ENCODE data around the gene MOAP1.
A peak's percentile ranks its signal among the peaks of the same experiment; 100 is the strongest.
"Not testable (repeated sequence)": the region's sequence is repeated elsewhere in the genome, so short reads cannot be mapped to it uniquely, and the experiment has no call there.

MOAP1 gene

DNA sequence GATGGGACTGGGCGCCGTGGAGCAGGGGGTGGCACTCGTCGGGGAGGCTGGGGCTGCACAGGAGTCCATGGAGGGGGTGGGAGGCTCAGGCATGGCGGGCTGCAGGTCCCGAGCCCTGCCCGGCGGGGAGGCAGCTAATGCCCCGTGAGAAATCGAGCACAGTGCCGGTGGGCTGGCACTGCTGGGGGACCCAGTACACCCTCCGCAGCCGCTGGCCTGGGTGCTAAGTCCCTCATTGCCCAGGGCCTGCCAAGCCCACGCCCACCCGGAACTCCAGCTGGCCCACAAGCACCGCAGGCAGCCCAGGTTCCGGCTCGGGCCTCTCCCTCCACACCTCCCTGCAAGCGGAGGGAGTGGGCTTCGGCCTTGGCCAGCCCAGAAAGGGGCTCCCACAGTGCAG lies 14.6 kb downstream of the MOAP1 start:
- H3K9me3 ChIP-seq (ENCODE audit: low read length); H3K36me3 ChIP-seq (ENCODE audit: insufficient read depth, low read length); H3K4me3 ChIP-seq (ENCODE audit: low read length); H2AFZ ChIP-seq (ENCODE audit: low read depth, low read length); H3K4me1 ChIP-seq (ENCODE audit: insufficient read depth, low read length); H3K27me3 ChIP-seq (ENCODE audit: insufficient read depth, low read length): not testable (repeated sequence)

DNA sequence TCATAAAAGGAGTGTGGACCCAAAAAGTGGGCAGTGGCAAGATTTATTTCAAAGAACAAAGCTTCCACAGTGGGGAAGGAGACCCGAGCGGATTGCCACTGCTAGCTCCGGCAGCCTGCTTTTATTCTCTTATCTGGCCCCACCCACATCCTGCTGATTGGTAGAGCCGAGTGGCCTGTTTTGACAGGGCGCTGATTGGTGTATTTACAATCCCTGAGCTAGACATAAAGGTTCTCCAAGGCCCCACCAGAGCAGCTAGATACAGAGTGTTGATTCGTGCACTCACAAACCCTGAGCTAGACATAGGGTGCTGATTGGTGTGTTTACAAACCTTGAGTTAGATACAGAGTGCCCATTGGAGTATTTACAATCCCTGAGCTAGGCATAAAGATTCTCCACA lies 15.1 kb downstream of the MOAP1 start:
- not testable (repeated sequence) for H2AFZ ChIP-seq (ENCODE audit: low read depth, low read length); H3K27me3 ChIP-seq (ENCODE audit: insufficient read depth, low read length); H3K36me3 ChIP-seq (ENCODE audit: insufficient read depth, low read length); H3K4me3 ChIP-seq (ENCODE audit: low read length); H3K4me1 ChIP-seq (ENCODE audit: insufficient read depth, low read length); H3K9me3 ChIP-seq (ENCODE audit: low read length)

DNA sequence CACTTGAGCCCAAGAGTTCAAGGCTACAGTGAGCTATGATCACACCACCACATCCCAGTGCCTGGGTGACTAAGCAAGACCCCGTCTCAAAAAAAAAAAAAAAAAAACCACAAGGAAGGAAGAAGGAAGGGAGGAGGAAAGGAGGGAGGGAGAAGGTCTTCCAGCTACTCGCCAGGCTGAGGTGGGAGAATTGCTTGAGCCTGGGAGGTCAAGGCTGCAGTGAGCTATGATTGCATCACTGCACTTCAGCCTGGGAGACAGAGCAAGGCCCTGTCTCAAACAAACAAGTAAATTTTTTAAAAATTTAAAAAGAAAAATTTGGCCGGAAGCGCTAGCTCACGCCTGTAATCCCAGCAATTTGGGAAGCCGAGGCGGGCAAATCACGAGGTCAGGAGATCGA lies 16.1 kb downstream of the MOAP1 start:
- H3K36me3 ChIP-seq (ENCODE audit: insufficient read depth, low read length); H3K9me3 ChIP-seq (ENCODE audit: low read length); H2AFZ ChIP-seq (ENCODE audit: low read depth, low read length): not testable (repeated sequence)

DNA sequence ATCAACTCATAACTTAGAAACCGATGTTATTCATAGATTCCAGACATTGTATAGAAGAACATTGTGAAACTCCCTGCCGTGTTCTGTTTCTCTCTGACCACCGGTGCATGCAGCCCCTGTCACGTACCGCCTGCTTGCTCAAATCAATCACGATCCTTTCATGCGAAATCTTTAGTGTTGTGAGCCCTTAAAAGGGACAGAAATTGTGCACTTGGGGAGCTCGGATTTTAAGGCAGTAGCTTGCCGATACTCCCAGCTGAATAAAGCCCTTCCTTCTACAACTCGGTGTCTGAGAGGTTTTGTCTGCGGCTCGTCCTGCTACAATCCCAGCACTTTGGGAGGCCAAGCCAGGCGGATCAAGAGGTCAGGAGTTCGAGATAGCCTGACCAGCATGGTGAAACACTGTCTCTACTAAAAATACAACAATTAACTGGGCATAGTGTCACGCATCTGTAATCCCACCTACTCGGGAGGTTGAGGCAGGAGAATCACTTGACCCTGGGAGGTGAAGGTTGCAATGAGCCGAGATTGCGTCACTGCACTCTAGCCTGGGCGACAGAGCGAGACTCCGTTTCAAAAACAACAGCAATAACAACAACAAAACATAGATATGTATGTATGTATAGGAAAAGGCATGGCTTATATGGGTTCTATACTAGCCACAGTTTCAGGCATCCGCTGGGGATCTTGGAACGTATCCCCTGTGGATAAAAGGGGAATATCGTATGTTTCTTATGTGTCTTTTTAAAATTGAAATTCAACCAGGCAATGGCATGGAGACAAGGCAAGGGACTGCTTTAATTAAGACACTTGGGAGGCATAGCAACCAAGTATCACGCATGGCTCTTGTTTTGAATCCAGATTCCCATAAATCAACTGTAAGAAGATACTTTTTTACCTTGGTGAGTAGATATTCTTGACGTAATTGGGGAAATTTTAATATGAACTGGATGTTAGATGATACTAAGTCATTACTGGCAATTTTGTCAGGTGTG lies 19.1 kb downstream of the MOAP1 start:
- peak overlapping the region; percentile 10 for H2AFZ ChIP-seq (ENCODE audit: low read depth, low read length)
- not testable (repeated sequence) for H3K9me3 ChIP-seq (ENCODE audit: low read length); H3K36me3 ChIP-seq (ENCODE audit: insufficient read depth, low read length); H3K4me1 ChIP-seq (ENCODE audit: insufficient read depth, low read length); H3K4me3 ChIP-seq (ENCODE audit: low read length); H3K27me3 ChIP-seq (ENCODE audit: insufficient read depth, low read length)

More for the DNA sequence above, 16.1 kb downstream of the MOAP1 start:
- not testable (repeated sequence) for H3K27me3 ChIP-seq (ENCODE audit: insufficient read depth, low read length); H3K4me3 ChIP-seq (ENCODE audit: low read length); H3K4me1 ChIP-seq (ENCODE audit: insufficient read depth, low read length)

DNA sequence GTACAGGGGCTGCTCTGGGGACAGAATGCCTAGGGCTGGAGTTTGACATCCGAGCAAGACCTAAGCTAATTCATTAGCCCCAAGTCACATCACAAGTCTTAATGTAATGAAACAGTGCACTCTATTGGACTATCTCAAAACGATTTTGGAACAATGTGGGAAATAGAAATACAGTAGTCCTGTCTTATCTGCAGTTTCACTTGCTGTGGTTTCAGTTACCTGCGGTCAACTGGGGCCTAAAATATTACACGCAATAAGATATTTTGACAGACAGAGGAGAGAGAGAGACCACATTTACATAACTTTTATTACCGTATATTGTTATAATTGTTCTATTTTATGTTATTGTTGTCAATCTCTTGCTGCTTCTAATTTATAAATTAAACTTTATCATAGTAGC lies 21.1 kb downstream of the MOAP1 start:
- Histone ChIP-seq H3K4me1 (ENCODE audit: insufficient read depth, low read length) (peaks cover 6% of the 10 kb centered on the region), H2AFZ (ENCODE audit: low read depth, low read length) (no peak overlapping the region), H3K36me3 (ENCODE audit: insufficient read depth, low read length) (no peaks in the 10 kb centered on the region), H3K9me3 (ENCODE audit: low read length) (no peaks in the 10 kb centered on the region), H3K4me3 (ENCODE audit: low read length) (no peak overlapping the region), H3K27me3 (ENCODE audit: insufficient read depth, low read length) (no peaks in the 10 kb centered on the region)

DNA sequence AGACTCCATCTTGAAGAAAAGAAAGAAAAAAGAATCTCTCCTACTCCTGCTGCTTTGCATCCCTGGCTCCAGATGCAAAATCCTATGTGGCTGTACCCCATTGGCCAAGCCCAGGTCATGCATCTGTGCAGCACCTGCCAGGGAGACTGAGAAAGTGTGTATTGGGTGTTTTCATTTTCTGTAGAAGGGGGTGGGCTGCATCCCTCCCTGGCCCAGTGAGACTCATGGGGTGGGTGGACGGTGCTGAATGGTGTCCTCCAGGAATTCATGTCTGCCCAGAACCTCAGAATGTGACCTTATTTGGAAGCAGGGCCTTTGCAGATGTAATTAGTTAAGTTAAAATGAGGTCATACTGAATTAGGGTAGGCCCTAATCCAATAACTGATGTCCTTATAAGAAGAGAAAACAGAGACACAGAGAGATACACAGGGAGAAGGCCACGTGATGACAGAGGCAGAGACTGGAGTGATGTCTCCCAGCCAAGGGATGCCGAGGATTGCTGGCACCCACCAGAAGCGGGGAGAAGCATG lies 23.2 kb downstream of the MOAP1 start:
- Histone ChIP-seq H3K4me1 (ENCODE audit: insufficient read depth, low read length) (peaks cover 6% of the 10 kb centered on the region), H3K4me3 (ENCODE audit: low read length) (no peak overlapping the region), H3K27me3 (ENCODE audit: insufficient read depth, low read length) (no peaks in the 10 kb centered on the region), H3K36me3 (ENCODE audit: insufficient read depth, low read length) (no peaks in the 10 kb centered on the region), H3K9me3 (ENCODE audit: low read length) (no peaks in the 10 kb centered on the region), H2AFZ (ENCODE audit: low read depth, low read length) (no peak overlapping the region)

DNA sequence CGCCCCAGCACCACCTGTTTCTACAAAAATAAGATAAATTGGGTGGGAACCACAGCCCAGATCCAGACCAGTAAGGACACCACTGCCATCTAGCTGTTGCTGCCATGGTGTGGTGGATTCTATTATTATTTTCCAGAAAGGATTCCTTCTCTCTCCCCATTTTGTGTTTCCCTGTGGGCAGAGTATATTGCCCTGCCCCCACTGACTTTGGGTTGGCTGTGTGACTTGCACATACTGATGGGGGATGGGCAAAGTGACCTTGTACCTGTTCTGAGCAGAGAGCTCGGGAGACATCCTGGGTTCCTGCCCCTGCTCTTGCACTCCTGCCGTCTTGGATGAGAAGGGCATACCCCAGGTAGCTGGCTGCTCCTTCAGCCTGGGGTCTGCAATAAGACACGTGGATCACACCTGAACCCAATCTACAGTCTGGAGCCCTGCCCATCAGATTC lies 24.3 kb downstream of the MOAP1 start:
- Histone ChIP-seq H3K36me3 (ENCODE audit: insufficient read depth, low read length) (no peaks in the 10 kb centered on the region), H3K9me3 (ENCODE audit: low read length) (no peaks in the 10 kb centered on the region), H3K27me3 (ENCODE audit: insufficient read depth, low read length) (no peaks in the 10 kb centered on the region), H3K4me1 (ENCODE audit: insufficient read depth, low read length) (peaks cover under 1% of the 10 kb centered on the region), H3K4me3 (ENCODE audit: low read length) (no peak overlapping the region), H2AFZ (ENCODE audit: low read depth, low read length) (no peak overlapping the region)

DNA sequence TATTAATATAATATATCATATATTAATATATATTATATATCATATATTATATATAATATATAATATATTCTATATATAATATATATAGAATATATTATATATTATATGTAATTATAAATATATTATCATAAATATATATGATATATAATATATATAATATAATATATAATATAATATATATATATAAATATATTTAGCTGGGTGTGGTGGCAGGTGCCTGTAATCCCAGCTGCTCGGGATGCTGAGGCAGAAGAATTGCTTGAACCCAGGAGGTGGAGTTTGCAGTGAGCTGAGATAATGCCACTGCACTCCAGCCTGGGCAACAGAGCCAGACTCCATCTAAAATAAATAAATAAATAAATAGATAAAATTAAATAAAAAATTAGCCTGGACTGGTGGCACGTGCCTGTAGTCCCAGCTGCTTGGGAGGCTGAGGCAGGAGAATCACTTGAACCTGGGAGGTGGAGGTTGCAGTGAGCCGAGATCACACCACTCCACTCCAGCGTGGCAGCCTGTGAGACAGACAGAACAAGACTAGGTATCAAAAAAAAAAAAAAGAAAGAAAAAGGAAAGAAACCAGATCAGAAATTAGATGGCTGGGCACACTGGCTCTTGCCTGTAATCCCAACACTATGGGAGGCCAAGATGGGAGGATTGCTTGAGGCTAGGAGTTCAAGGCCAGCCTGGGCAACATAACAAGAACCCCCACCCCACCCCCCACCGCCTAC lies 24.9 kb downstream of the MOAP1 start:
- H3K36me3 ChIP-seq (ENCODE audit: insufficient read depth, low read length); H3K9me3 ChIP-seq (ENCODE audit: low read length); H2AFZ ChIP-seq (ENCODE audit: low read depth, low read length); H3K4me3 ChIP-seq (ENCODE audit: low read length); H3K27me3 ChIP-seq (ENCODE audit: insufficient read depth, low read length); H3K4me1 ChIP-seq (ENCODE audit: insufficient read depth, low read length): not testable (repeated sequence)

DNA sequence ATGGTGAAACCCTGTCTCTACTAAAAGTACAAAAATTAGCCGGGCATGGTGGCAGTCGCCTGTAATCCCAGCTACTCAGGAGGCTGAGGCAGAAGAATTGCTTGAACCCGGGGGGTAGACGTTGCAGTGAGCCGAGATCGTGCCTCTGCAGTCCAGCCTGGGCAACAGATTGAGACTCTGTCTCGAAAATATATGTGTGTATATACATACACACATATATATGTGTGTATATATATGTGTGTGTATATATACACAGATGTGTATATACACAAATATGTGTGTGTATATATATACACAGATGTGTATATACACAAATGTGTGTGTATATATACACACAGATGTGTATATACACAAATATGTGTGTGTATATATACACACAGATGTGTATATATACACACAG lies 26.3 kb downstream of the MOAP1 start:
- H3K36me3 ChIP-seq (ENCODE audit: insufficient read depth, low read length); H2AFZ ChIP-seq (ENCODE audit: low read depth, low read length); H3K9me3 ChIP-seq (ENCODE audit: low read length); H3K4me3 ChIP-seq (ENCODE audit: low read length); H3K4me1 ChIP-seq (ENCODE audit: insufficient read depth, low read length); H3K27me3 ChIP-seq (ENCODE audit: insufficient read depth, low read length): not testable (repeated sequence)

DNA sequence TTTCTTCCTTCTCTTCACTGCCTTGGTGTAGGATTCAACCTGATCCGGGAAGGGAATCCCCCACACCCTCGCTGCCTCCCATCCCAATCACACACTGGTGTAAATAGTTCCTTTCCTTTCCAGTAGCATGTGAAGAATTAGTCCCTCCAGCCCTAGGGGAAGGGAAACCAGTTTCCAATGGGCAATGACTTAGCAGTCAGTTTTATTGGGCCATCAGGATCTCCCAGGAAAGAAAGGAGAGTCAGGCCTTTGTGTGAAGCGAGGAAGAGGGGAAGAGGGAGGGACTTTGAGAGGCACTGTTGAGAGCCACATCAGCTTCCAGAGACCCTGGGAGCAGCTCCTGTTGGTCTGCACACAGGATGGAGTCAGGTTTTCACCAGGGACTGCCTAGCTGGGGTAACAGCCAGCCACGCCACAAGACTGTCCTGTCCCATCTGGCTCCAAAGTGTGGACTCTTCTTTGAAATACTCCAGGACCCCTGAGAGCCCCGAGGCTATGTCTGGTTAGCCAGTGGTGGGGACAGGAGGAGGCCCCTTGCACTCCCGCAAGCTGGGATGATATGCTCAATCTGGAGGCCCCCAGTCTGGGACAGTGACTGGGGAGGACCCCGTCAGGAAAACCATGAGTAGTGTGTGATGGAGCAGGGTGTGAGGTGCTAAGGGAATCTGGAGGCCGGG lies 27.9 kb downstream of the MOAP1 start:
- no peaks in the 10 kb centered on the region for H3K36me3 ChIP-seq (ENCODE audit: insufficient read depth, low read length)
- H3K9me3 ChIP-seq (ENCODE audit: low read length): no peaks in the 10 kb centered on the region
- H3K27me3 ChIP-seq (ENCODE audit: insufficient read depth, low read length): no peaks in the 10 kb centered on the region
- H3K4me1 ChIP-seq (ENCODE audit: insufficient read depth, low read length): no peaks in the 10 kb centered on the region
- H3K4me3 ChIP-seq (ENCODE audit: low read length): no peak overlapping the region
- no peak overlapping the region for H2AFZ ChIP-seq (ENCODE audit: low read depth, low read length)

DNA sequence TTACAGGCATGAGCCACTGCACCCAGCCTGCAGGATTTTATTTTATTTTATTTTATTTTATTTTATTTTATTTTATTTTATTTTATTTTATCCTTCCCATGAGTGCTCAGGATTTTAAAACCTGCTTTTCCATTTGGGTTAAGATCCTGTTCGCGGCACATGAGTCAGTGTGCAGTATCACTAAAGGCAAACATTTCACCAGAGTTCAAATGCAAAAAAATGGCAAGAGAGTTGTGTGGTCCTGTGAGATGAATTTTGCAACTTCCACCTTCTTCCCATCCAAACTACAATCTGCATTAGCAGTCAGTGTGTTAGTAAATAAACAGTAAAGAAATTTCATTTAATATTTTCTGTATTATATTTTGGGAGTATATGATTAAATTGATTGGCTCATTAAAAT lies 29.0 kb downstream of the MOAP1 start:
- no peaks in the 10 kb centered on the region for H3K27me3 ChIP-seq (ENCODE audit: insufficient read depth, low read length)
- no peaks in the 10 kb centered on the region for H3K9me3 ChIP-seq (ENCODE audit: low read length)
- no peak overlapping the region for H3K4me3 ChIP-seq (ENCODE audit: low read length)
- no peaks in the 10 kb centered on the region for H3K36me3 ChIP-seq (ENCODE audit: insufficient read depth, low read length)
- peaks cover 1% of the 10 kb centered on the region for H3K4me1 ChIP-seq (ENCODE audit: insufficient read depth, low read length)
- H2AFZ ChIP-seq (ENCODE audit: low read depth, low read length): no peak overlapping the region

DNA sequence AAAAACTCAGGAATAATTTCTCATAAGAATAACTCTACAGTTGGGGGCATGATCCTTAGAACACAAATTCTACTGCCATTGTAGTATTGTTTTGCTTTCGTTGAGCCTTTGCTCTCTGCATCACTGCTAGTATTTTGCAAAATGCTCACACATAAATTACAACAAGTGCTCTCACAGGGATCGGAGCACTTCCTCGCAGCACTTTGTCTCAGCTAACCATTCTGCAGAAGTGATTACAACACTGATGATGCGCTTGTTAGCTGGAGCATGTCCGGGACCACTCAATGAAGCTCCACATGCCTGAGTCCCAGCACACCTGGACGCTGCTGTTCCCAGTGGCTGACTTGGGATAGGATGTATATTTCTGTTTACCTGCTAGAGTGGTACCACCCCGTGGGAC lies 31.6 kb downstream of the MOAP1 start:
- H3K4me3 ChIP-seq (ENCODE audit: low read length): no peak overlapping the region
- H2AFZ ChIP-seq (ENCODE audit: low read depth, low read length): no peak overlapping the region
- H3K4me1 ChIP-seq (ENCODE audit: insufficient read depth, low read length): peaks cover 6% of the 10 kb centered on the region
- H3K27me3 ChIP-seq (ENCODE audit: insufficient read depth, low read length): no peaks in the 10 kb centered on the region
- H3K36me3 ChIP-seq (ENCODE audit: insufficient read depth, low read length): no peaks in the 10 kb centered on the region
- no peaks in the 10 kb centered on the region for H3K9me3 ChIP-seq (ENCODE audit: low read length)
